ENCODE results near the gene AREG. TPM values are rescaled to one million over a fixed set of nuclear protein-coding genes. Genes with fewer than 3 reads are reported as not detected.

Gene AREG
- total and polyA plus RNA-seq, 2 experiments from 2014 or later, result 0.45 TPM; not detected in 1

DNA sequence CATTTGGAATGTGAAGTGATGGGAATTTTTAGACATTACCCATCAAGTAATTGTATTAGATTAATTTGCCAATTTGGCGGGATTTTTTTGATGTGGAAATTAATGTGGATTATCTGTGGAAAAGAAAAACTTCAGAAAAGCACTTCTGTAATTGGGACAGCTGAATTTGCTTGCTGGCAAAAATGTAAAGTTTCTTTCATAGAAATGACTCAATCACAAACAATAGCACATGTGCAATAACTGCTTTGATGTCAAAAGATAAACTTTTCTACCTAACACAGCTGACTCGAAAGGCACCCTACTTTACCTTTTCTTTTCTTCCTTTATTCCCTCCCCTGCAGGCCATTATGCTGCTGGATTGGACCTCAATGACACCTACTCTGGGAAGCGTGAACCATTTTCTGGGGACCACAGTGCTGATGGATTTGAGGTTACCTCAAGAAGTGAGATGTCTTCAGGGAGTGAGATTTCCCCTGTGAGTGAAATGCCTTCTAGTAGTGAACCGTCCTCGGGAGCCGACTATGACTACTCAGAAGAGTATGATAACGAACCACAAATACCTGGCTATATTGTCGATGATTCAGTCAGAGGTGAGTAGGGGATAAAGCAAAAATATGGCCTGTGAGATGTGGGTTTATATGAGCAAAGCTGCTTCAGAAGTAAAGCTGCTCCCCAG lies 1.4 kb downstream of the AREG start:
- H2AFZ ChIP-seq, result no peak overlapping the region
- no peaks in the 10 kb centered on the region for H3K9me2 ChIP-seq (ENCODE audit: insufficient read depth)
- no peaks in the 10 kb centered on the region for H3K36me3 Mint-ChIP-seq (ENCODE audit: low read depth)
- H3K4me1 ChIP-seq (ENCODE audit: insufficient read depth), result peaks cover 15% of the 10 kb centered on the region
- H4K20me1 ChIP-seq (replicated peaks; ENCODE audit: insufficient read depth), result no peaks in the 10 kb centered on the region
- TF ChIP-seq POLR2AphosphoS5 (IDR thresholded peaks at IDR 0.05; ENCODE audit: low read depth), result no peak
- TF ChIP-seq STAT1 (IDR thresholded peaks at IDR 0.05; ENCODE audit: unreplicated experiment), result no peak
- TF ChIP-seq, protein P1, sequence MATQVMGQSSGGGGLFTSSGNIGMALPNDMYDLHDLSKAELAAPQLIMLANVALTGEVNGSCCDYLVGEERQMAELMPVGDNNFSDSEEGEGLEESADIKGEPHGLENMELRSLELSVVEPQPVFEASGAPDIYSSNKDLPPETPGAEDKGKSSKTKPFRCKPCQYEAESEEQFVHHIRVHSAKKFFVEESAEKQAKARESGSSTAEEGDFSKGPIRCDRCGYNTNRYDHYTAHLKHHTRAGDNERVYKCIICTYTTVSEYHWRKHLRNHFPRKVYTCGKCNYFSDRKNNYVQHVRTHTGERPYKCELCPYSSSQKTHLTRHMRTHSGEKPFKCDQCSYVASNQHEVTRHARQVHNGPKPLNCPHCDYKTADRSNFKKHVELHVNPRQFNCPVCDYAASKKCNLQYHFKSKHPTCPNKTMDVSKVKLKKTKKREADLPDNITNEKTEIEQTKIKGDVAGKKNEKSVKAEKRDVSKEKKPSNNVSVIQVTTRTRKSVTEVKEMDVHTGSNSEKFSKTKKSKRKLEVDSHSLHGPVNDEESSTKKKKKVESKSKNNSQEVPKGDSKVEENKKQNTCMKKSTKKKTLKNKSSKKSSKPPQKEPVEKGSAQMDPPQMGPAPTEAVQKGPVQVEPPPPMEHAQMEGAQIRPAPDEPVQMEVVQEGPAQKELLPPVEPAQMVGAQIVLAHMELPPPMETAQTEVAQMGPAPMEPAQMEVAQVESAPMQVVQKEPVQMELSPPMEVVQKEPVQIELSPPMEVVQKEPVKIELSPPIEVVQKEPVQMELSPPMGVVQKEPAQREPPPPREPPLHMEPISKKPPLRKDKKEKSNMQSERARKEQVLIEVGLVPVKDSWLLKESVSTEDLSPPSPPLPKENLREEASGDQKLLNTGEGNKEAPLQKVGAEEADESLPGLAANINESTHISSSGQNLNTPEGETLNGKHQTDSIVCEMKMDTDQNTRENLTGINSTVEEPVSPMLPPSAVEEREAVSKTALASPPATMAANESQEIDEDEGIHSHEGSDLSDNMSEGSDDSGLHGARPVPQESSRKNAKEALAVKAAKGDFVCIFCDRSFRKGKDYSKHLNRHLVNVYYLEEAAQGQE (IDR thresholded peaks at IDR 0.05; ENCODE audit: unreplicated experiment), result no peak
- no peak for TF ChIP-seq JUNB (IDR thresholded peaks at IDR 0.05; ENCODE audit: unreplicated experiment)
- TF ChIP-seq, protein P2, sequence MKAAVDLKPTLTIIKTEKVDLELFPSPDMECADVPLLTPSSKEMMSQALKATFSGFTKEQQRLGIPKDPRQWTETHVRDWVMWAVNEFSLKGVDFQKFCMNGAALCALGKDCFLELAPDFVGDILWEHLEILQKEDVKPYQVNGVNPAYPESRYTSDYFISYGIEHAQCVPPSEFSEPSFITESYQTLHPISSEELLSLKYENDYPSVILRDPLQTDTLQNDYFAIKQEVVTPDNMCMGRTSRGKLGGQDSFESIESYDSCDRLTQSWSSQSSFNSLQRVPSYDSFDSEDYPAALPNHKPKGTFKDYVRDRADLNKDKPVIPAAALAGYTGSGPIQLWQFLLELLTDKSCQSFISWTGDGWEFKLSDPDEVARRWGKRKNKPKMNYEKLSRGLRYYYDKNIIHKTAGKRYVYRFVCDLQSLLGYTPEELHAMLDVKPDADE (IDR thresholded peaks at IDR 0.05), result no peak
- no peak for TF ChIP-seq NANOG (IDR thresholded peaks at IDR 0.05; ENCODE audit: borderline replicate concordance)
- TF ChIP-seq, protein P3, sequence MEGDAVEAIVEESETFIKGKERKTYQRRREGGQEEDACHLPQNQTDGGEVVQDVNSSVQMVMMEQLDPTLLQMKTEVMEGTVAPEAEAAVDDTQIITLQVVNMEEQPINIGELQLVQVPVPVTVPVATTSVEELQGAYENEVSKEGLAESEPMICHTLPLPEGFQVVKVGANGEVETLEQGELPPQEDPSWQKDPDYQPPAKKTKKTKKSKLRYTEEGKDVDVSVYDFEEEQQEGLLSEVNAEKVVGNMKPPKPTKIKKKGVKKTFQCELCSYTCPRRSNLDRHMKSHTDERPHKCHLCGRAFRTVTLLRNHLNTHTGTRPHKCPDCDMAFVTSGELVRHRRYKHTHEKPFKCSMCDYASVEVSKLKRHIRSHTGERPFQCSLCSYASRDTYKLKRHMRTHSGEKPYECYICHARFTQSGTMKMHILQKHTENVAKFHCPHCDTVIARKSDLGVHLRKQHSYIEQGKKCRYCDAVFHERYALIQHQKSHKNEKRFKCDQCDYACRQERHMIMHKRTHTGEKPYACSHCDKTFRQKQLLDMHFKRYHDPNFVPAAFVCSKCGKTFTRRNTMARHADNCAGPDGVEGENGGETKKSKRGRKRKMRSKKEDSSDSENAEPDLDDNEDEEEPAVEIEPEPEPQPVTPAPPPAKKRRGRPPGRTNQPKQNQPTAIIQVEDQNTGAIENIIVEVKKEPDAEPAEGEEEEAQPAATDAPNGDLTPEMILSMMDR (conservative IDR thresholded peaks at IDR 0.05; ENCODE audit: low read depth in 2 of 2), result no peak
- no peak for TF ChIP-seq CREB1 (CRISPR knock-in tag; IDR thresholded peaks at IDR 0.05; ENCODE audit: low read depth)
- no peak for TF ChIP-seq EZH2phosphoT487 (IDR thresholded peaks at IDR 0.05; ENCODE audit: unreplicated experiment)
- no peak for TF ChIP-seq EZH2 (IDR thresholded peaks at IDR 0.05; ENCODE audit: low read depth, unreplicated experiment)
- no peak for TF ChIP-seq ZNF331 (CRISPR knock-in tag; IDR thresholded peaks at IDR 0.05; ENCODE audit: low read depth)
- TF ChIP-seq, protein P4, sequence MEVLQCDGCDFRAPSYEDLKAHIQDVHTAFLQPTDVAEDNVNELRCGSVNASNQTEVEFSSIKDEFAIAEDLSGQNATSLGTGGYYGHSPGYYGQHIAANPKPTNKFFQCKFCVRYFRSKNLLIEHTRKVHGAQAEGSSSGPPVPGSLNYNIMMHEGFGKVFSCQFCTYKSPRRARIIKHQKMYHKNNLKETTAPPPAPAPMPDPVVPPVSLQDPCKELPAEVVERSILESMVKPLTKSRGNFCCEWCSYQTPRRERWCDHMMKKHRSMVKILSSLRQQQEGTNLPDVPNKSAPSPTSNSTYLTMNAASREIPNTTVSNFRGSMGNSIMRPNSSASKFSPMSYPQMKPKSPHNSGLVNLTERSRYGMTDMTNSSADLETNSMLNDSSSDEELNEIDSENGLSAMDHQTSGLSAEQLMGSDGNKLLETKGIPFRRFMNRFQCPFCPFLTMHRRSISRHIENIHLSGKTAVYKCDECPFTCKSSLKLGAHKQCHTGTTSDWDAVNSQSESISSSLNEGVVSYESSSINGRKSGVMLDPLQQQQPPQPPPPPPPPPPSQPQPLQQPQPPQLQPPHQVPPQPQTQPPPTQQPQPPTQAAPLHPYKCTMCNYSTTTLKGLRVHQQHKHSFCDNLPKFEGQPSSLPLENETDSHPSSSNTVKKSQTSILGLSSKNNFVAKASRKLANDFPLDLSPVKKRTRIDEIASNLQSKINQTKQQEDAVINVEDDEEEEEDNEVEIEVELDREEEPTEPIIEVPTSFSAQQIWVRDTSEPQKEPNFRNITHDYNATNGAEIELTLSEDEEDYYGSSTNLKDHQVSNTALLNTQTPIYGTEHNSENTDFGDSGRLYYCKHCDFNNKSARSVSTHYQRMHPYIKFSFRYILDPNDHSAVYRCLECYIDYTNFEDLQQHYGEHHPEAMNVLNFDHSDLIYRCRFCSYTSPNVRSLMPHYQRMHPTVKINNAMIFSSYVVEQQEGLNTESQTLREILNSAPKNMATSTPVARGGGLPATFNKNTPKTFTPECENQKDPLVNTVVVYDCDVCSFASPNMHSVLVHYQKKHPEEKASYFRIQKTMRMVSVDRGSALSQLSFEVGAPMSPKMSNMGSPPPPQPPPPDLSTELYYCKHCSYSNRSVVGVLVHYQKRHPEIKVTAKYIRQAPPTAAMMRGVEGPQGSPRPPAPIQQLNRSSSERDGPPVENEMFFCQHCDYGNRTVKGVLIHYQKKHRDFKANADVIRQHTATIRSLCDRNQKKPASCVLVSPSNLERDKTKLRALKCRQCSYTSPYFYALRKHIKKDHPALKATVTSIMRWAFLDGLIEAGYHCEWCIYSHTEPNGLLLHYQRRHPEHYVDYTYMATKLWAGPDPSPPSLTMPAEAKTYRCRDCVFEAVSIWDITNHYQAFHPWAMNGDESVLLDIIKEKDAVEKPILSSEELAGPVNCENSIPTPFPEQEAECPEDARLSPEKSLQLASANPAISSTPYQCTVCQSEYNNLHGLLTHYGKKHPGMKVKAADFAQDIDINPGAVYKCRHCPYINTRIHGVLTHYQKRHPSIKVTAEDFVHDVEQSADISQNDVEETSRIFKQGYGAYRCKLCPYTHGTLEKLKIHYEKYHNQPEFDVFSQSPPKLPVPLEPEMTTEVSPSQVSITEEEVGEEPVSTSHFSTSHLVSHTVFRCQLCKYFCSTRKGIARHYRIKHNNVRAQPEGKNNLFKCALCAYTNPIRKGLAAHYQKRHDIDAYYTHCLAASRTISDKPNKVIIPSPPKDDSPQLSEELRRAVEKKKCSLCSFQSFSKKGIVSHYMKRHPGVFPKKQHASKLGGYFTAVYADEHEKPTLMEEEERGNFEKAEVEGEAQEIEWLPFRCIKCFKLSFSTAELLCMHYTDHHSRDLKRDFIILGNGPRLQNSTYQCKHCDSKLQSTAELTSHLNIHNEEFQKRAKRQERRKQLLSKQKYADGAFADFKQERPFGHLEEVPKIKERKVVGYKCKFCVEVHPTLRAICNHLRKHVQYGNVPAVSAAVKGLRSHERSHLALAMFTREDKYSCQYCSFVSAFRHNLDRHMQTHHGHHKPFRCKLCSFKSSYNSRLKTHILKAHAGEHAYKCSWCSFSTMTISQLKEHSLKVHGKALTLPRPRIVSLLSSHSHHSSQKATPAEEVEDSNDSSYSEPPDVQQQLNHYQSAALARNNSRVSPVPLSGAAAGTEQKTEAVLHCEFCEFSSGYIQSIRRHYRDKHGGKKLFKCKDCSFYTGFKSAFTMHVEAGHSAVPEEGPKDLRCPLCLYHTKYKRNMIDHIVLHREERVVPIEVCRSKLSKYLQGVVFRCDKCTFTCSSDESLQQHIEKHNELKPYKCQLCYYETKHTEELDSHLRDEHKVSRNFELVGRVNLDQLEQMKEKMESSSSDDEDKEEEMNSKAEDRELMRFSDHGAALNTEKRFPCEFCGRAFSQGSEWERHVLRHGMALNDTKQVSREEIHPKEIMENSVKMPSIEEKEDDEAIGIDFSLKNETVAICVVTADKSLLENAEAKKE (CRISPR knock-in tag; IDR thresholded peaks at IDR 0.05), result no peak
- no peak for TF ChIP-seq ZNF114 (CRISPR knock-in tag; IDR thresholded peaks at IDR 0.05)
- H3K9me3 Mint-ChIP-seq, result no peaks in the 10 kb centered on the region
- peak overlapping the region; percentile 97 for H3K4me2 ChIP-seq
- H3K27me3 Mint-ChIP-seq (ENCODE audit: insufficient read depth, low read depth, poor library complexity), result peaks cover 17% of the 10 kb centered on the region
- H3F3A ChIP-seq (replicated peaks; ENCODE audit: low read depth), result peaks cover 5% of the 10 kb centered on the region; the same call in 1 of the 2 replicates
- H3K27me3 ChIP-seq (ENCODE audit: insufficient read depth), result peaks cover 27% of the 10 kb centered on the region
- H3K27ac Mint-ChIP-seq, result no peak overlapping the region
- DNase-seq (ENCODE audit: low spot score), result no peak
- H3K27ac ChIP-seq (ENCODE audit: low read depth), result no peak overlapping the region
- H3K4me3 ChIP-seq, result peak overlapping the region; percentile 73; the same call in 1 of the 2 replicates
- no peaks in the 10 kb centered on the region for H3K36me3 ChIP-seq (ENCODE audit: insufficient read depth)
- peaks cover 16% of the 10 kb centered on the region for H3K4me1 Mint-ChIP-seq
- no peaks in the 10 kb centered on the region for H3K79me2 ChIP-seq (replicated peaks; ENCODE audit: insufficient read depth)
- no peak for ATAC-seq
- no peak overlapping the region for H3K4me3 Mint-ChIP-seq
